ENCODE data around the gene DGKD.

GRCh38 chr2:233503947-233504637 lies 149.8 kb downstream of the DGKD start:
- TF ChIP-seq ZNF121 (CRISPR knock-in tag; IDR thresholded peaks at IDR 0.05) (no peak), E2F5 (CRISPR knock-in tag; IDR thresholded peaks at IDR 0.05) (no peak), ATF1 (CRISPR knock-in tag; IDR thresholded peaks at IDR 0.05) (no peak), CTCF (IDR thresholded peaks at IDR 0.05) (no peak), ATF3 (CRISPR knock-in tag; conservative IDR thresholded peaks at IDR 0.05) (no peak), FOXK1 (CRISPR knock-in tag; IDR thresholded peaks at IDR 0.05) (no peak), FOXJ3 (CRISPR knock-in tag; IDR thresholded peaks at IDR 0.05; ENCODE audit: borderline replicate concordance) (no peak), ZNF281 (CRISPR knock-in tag; IDR thresholded peaks at IDR 0.05) (no peak), NR3C1 (CRISPR knock-in tag; conservative IDR thresholded peaks at IDR 0.05; ENCODE audit: low read depth) (no peak), USF2 (CRISPR knock-in tag; IDR thresholded peaks at IDR 0.05) (no peak), NR1H2 (CRISPR knock-in tag; IDR thresholded peaks at IDR 0.05) (no peak)
